AG04449 (cell line): Measurements from ENCODE around the gene RNF222.

Experiments
- CTCF ChIA-PET: fragments of 350-600 bp; formaldehyde crosslinking; extraction: SDS; loops from one replicate; lab custom pipeline; 2021; ENCODE audit warnings: antibody characterized with exemption; lab: Yijun Ruan, JAX
- POLR2A ChIA-PET: fragments of 400-600, 350-600 bp; formaldehyde crosslinking; extraction: SDS; loops from one replicate; lab custom pipeline; 2020; ENCODE audit warnings: antibody characterized with exemption, inconsistent platforms; lab: Yijun Ruan, JAX
- DNase-seq: peaks from one replicate; pipeline ENCODE4 v3.0.0-alpha.2; 2010; ENCODE audit warnings: low read depth, low spot score
- H3K4me3 ChIP-seq: 2 replicates; pipeline ENCODE4 v1.5.1; 2011; ENCODE audit warnings: low read depth, mild to moderate bottlenecking, control low read depth, low read length
- TF ChIP-seq, protein P1 (sequence below): IDR thresholded peaks from one replicate; pipeline ENCODE4 v1.5.1; 2011; ENCODE audit warnings: mild to moderate bottlenecking, moderate library complexity, low read length, control low read depth, inconsistent platforms; ENCODE audit not compliant: insufficient read depth; ENCODE audit errors: missing control alignments

RNF222 gene

DNA sequence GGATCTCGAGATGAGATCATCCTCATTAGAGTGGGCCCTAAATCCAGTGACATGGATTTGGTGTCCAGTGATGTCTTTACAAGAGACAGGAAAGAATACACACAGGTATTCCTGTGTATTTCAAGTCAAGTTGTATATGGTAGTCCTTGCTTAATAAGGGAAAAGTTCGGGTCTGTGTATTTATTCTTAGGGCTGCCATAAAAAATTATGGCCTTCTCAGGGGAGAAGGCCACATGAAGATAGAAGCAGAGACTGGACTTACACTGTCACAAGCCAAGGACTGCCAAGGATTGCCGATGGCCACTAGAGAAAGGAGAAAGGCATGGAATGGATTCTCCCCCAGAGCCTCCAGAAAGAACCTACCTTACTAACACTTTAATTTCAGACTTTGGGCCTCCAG is 29.4 kb downstream of the RNF222 start:
- TF ChIP-seq, protein P1, sequence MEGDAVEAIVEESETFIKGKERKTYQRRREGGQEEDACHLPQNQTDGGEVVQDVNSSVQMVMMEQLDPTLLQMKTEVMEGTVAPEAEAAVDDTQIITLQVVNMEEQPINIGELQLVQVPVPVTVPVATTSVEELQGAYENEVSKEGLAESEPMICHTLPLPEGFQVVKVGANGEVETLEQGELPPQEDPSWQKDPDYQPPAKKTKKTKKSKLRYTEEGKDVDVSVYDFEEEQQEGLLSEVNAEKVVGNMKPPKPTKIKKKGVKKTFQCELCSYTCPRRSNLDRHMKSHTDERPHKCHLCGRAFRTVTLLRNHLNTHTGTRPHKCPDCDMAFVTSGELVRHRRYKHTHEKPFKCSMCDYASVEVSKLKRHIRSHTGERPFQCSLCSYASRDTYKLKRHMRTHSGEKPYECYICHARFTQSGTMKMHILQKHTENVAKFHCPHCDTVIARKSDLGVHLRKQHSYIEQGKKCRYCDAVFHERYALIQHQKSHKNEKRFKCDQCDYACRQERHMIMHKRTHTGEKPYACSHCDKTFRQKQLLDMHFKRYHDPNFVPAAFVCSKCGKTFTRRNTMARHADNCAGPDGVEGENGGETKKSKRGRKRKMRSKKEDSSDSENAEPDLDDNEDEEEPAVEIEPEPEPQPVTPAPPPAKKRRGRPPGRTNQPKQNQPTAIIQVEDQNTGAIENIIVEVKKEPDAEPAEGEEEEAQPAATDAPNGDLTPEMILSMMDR: no peak
- ChIA-PET POLR2A (no interaction called here), CTCF (no interaction called here)
- DNase-seq: no peak
- H3K4me3 ChIP-seq: no peak overlapping the region

DNA sequence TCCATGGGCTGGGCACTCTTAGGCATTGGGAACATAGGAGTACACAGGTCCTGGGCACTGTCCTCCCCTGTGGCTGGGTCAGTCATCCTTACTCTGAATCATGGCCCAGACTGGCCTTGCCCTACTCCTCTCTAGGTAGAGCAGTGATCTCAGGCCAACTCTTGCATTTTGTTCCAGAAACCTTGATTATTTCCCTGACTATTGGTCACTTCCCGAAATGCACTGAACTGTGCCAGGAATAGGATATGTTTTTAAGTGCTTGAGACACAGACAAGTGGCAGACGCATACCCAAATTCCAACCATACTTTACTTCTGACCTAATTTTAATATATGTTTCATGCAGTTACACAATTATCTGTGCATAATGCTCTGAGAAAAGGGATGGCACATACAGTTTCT is 31.4 kb downstream of the RNF222 start:
- ChIA-PET POLR2A (interaction anchor here (1.0 kb wide), 1 partner anchor 11 kb away, joined by 3 read pairs; the partner anchor contains the start of gene KRABD2), CTCF (interaction anchor here (0.8 to 1.0 kb wide), 3 partner anchors 9 to 18 kb away, joined by 3 to 4 read pairs (median 3); no protein-coding TSS in a partner anchor)
- TF ChIP-seq, protein P1: no peak
- DNase-seq: peak; percentile 80
- no peak overlapping the region for H3K4me3 ChIP-seq

DNA sequence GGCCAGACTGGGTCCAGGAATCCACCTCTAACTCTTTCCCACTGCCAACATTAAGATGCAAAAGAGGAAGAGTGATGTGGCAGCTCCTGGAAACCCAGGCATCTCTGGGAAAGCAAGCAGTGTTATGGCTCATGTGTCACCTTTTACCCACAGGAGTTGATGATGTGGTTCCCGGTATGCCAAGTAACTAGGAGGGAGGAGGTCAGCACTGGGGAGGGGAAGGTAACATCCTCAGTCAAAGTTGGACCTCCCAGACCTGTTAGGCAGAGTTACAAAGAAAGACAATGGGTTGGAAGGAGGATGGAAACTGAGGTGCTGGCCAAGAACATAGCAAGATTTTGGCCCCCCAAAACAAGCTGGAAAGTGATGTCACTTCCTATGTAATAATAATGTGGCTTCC is 32.5 kb downstream of the RNF222 start:
- POLR2A ChIA-PET: interaction anchor here (0.9 kb wide), 1 partner anchor 17 kb away, joined by 3 read pairs; no protein-coding TSS in a partner anchor
- no peak for DNase-seq
- TF ChIP-seq, protein P1: no peak
- H3K4me3 ChIP-seq: no peak overlapping the region
- CTCF ChIA-PET: interaction anchor here (0.9 to 1.5 kb wide), 4 partner anchors 12 to 44 kb away, joined by 3 to 6 read pairs (median 3); partner anchors contain the start of gene KRABD2

DNA sequence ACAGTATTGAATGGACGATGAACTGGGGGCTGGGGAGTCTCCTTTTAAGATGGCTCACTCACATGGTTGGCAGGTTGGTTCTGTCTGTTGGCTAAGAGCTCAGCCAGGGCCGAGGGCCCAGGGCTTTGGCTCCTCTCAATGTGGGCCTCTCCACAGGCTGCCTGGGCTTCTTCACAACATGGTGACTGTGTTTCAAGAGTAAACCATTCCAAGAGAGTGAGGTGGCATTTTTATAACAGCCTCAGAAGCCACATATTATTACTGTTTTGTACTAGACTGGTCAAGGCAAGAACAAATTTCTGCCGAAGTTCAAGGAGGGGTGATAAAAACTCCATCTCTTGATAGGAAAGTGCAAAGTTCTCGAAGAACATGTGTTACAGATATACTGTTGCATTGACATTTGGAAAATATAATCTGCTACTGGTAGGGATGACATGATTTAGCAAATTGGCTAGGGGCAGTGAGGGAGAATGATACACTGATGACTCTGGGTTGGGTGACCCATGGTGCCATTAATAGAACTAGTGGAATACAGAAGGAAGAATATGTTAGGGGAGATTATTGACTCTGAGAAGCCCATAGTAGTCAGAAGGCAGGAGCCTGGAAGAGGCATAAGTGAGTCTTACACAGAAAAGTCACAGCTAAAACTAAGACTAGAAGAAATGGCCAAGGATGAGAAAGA is 34.8 kb downstream of the RNF222 start:
- no peak for DNase-seq
- H3K4me3 ChIP-seq: no peak overlapping the region
- ChIA-PET CTCF (interaction anchor here (1.5 to 2.9 kb wide), 2 partner anchors 14 to 20 kb away, joined by 6 to 23 read pairs; partner anchors contain the start of gene KRABD2), POLR2A (no interaction called here)
- TF ChIP-seq, protein P1: no peak

DNA sequence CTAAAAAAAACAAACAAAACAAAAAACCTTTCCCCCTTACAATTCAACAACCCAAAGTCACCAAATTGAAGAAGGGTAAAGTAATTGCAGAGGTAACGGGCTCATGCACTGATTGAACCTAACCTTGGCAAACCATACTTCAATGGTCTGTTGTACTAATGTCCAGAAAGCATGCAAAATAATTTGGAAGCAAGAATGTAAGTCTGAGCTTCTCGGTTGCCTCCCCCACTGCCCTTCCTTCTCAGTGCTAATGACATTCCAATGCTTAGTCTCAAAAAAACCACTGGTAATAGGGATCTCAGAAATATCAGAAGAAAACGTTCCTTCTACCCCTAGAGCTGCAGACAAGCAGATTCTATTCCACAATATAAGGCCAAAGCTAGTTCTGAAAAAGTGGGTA is 36.9 kb downstream of the RNF222 start:
- ChIA-PET POLR2A (interaction anchor here (0.7 to 1.7 kb wide), 2 partner anchors 15 to 114 kb away, joined by 3 to 7 read pairs; partner anchors contain the start of gene KRABD2), CTCF (interaction anchor here (0.8 to 2.9 kb wide), 3 partner anchors 10 to 23 kb away, joined by 3 to 23 read pairs (median 4); partner anchors contain the start of gene KRABD2)
- DNase-seq: no peak
- H3K4me3 ChIP-seq: no peak overlapping the region
- TF ChIP-seq, protein P1: no peak

DNA sequence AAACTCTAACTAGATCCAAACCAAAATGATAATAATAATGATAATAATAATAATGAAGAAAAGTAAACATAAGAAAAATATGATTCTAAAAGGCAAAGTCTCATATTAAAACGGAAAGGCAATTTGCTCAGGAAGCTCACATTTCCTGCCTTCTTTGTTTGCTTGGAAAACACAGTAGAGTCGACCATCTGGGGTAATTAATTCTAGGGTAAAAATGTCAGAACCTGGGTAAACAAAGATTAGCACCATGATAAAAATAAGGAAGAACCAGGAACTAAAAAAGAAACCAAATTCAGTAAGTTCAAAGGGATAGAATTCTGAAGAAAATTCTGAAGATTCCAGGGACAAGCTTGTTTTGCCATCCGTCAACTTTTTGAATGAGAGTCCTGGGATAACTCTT is 37.4 kb downstream of the RNF222 start:
- no peak for DNase-seq
- POLR2A ChIA-PET: interaction anchor here (0.5 to 0.7 kb wide), 2 partner anchors 18 to 113 kb away, joined by 3 read pairs; no protein-coding TSS in a partner anchor
- H3K4me3 ChIP-seq: no peak overlapping the region

More for the DNA sequence above, 37.4 kb downstream of the RNF222 start:
- CTCF ChIA-PET: interaction anchor here (0.8 to 2.9 kb wide), 3 partner anchors 9 to 23 kb away, joined by 3 to 23 read pairs (median 4); partner anchors contain the start of gene KRABD2
- TF ChIP-seq, protein P1: no peak
